ENCODE data around the gene ARL10.

ARL10 gene, protein sequence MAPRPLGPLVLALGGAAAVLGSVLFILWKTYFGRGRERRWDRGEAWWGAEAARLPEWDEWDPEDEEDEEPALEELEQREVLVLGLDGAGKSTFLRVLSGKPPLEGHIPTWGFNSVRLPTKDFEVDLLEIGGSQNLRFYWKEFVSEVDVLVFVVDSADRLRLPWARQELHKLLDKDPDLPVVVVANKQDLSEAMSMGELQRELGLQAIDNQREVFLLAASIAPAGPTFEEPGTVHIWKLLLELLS

DNA sequence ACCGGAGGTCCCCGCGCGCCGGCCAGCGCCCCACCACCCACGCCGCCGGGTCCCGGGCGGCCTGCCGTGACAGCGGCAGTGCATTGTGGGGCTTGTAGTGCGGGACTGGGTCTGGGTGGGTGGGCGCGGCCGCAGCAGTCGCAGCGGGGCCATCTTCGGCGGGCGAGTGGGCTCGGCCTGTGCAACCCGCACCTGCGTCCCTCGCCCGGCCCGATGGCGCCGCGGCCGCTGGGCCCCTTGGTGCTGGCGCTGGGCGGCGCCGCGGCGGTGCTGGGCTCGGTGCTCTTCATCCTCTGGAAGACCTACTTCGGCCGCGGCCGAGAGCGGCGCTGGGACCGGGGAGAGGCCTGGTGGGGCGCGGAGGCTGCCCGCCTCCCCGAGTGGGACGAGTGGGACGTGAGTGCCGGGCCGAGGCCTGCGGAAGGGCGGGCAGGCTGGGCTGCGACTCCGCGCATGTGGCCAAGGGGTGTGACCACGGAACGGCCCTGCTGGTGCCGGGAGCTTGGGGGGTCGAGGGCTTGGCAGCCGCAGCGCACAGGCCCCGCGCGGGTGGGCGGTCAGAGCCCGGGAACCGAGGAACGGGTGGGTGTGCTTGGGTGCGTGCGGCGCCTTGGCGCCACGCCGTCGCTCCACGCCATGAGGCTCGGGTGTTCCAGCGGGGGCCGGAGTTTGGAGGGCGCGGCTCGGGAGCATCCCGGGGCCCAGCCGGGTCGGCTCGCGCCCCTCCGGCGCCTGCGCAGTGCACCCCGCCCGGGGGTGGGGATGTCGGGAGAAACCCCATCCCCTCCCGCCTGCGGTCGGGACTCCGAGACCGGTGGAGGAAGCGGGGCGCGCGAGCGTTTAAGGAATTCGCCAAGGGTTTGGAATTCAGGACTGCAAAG lies at the start of gene ARL10:
TSS of gene ARL10 (plus strand) at position 137 of the 881 bp plus-strand sequence. CDS start at position 214, 77 bp downstream.
- no peak within 1 kb of the TSS for H3K9ac ChIP-seq (ENCODE audit: low read depth, low read length)
- peaks cover 5% of the 10 kb centered on the region; the same call in 1 of the 2 replicates for H4K20me1 ChIP-seq (ENCODE audit: insufficient read depth, low read length)
- no peaks in the 10 kb centered on the region for H3K9me3 ChIP-seq (ENCODE audit: insufficient read depth, low read length, severe bottlenecking)
- H3K4me1 ChIP-seq (ENCODE audit: insufficient read depth, low read length) = peaks cover 15% of the 10 kb centered on the region
- no peaks in the 10 kb centered on the region for H3K27me3 ChIP-seq (ENCODE audit: insufficient read depth, low read length, poor library complexity)
- no peak within 1 kb of the TSS for H3K4me3 ChIP-seq (ENCODE audit: low read depth in 1 of 2, low read length in 2 of 2)
- DNase-seq = no peak
- H3K79me2 ChIP-seq (ENCODE audit: insufficient read depth, low read length) = peaks cover 10% of the 10 kb centered on the region
- TF ChIP-seq EZH2 (IDR thresholded peaks at IDR 0.05; ENCODE audit: borderline replicate concordance, low read depth, low read length, severe bottlenecking) = no peak
- TF ChIP-seq, protein P1, sequence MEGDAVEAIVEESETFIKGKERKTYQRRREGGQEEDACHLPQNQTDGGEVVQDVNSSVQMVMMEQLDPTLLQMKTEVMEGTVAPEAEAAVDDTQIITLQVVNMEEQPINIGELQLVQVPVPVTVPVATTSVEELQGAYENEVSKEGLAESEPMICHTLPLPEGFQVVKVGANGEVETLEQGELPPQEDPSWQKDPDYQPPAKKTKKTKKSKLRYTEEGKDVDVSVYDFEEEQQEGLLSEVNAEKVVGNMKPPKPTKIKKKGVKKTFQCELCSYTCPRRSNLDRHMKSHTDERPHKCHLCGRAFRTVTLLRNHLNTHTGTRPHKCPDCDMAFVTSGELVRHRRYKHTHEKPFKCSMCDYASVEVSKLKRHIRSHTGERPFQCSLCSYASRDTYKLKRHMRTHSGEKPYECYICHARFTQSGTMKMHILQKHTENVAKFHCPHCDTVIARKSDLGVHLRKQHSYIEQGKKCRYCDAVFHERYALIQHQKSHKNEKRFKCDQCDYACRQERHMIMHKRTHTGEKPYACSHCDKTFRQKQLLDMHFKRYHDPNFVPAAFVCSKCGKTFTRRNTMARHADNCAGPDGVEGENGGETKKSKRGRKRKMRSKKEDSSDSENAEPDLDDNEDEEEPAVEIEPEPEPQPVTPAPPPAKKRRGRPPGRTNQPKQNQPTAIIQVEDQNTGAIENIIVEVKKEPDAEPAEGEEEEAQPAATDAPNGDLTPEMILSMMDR (IDR thresholded peaks at IDR 0.05; ENCODE audit: borderline replicate concordance, extremely low read depth, low read length, poor library complexity, severe bottlenecking) = no peak
- no peak within 1 kb of the TSS for H3K27ac ChIP-seq (ENCODE audit: low read length)
- no peak within 1 kb of the TSS for H3K4me2 ChIP-seq (ENCODE audit: insufficient read depth, low read length)
- H2AFZ ChIP-seq (ENCODE audit: low read depth, low read length) = no peak within 1 kb of the TSS
- H3K36me3 ChIP-seq (ENCODE audit: insufficient read depth, low read length) = peaks cover 4% of the 10 kb centered on the region; the same call in 1 of the 2 replicates
- no peak for ATAC-seq (ENCODE audit: insufficient read depth, low read depth)

DNA sequence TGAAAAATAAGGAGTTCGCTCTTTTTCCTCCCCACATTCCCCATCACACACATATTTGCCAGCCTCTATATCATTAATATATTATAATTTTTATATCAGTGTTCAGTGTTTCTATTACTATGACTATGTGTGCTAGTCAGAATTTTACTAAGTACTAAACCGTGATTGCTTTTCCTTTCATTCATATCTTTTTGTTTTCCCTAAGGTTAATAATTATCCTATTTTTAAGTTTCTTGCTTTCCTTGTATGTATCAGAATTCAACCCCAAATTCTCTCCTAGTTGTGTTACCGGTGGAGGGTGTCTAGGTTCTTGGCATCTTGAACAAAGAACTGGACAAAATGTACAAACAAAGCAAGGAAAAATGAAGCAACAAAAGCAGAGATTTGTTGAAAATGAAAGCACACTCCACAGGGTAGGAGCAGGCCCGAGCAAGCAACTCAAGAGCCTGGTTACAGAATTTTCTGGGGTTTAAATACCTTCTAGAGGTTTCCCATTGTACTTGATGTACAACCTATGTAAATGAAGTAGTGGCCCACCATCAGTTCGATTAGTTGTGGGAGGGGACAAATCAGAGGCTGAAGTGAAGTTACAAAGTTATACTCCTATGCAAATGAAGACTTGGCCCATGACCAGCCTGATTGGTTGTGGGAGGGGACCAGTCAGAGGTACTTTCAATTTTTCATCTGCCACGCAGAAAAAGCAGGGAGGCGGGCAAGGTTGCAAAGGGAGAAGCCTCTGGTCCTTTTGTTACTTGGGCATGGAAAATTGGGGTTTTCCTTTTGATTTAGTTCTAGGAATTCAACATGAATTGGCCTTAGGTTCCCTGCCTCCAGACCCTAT lies 47.5 kb upstream of the ARL10 start:
- H3K36me3 ChIP-seq (ENCODE audit: insufficient read depth, low read length) = peaks cover 25% of the 10 kb centered on the region
- ATAC-seq (ENCODE audit: insufficient read depth, low read depth) = no peak
- no peaks in the 10 kb centered on the region for H4K20me1 ChIP-seq (ENCODE audit: insufficient read depth, low read length)

GRCh38 chr5:176319827-176320554 lies 45.3 kb upstream of the ARL10 start:
- Histone ChIP-seq H3K4me3 (ENCODE audit: low read depth in 1 of 2, low read length in 2 of 2) (no peak overlapping the region), H4K20me1 (ENCODE audit: insufficient read depth, low read length) (no peaks in the 10 kb centered on the region), H2AFZ (ENCODE audit: low read depth, low read length) (no peak overlapping the region), H3K27me3 (ENCODE audit: insufficient read depth, low read length, poor library complexity) (no peaks in the 10 kb centered on the region), H3K79me2 (ENCODE audit: insufficient read depth, low read length) (no peaks in the 10 kb centered on the region), H3K4me2 (ENCODE audit: insufficient read depth, low read length) (no peak overlapping the region), H3K4me1 (ENCODE audit: insufficient read depth, low read length) (no peaks in the 10 kb centered on the region), H3K9me3 (ENCODE audit: insufficient read depth, low read length, severe bottlenecking) (no peaks in the 10 kb centered on the region), H3K9ac (ENCODE audit: low read depth, low read length) (no peak overlapping the region), H3K27ac (ENCODE audit: low read length) (no peak overlapping the region), H3K36me3 (ENCODE audit: insufficient read depth, low read length) (peaks cover 25% of the 10 kb centered on the region; the same call in 1 of the 2 replicates)
- DNase-seq (no peak), ATAC-seq (ENCODE audit: insufficient read depth, low read depth) (no peak)
- TF ChIP-seq, protein P1 (IDR thresholded peaks at IDR 0.05; ENCODE audit: borderline replicate concordance, extremely low read depth, low read length, poor library complexity, severe bottlenecking) = peak; percentile 35
- TF ChIP-seq EZH2 (IDR thresholded peaks at IDR 0.05; ENCODE audit: borderline replicate concordance, low read depth, low read length, severe bottlenecking) = no peak

More for the DNA sequence above, 47.5 kb upstream of the ARL10 start:
- no peak overlapping the region for H3K27ac ChIP-seq (ENCODE audit: low read length)
- TF ChIP-seq EZH2 (IDR thresholded peaks at IDR 0.05; ENCODE audit: borderline replicate concordance, low read depth, low read length, severe bottlenecking) = no peak
- TF ChIP-seq, protein P1 (IDR thresholded peaks at IDR 0.05; ENCODE audit: borderline replicate concordance, extremely low read depth, low read length, poor library complexity, severe bottlenecking) = no peak
- no peaks in the 10 kb centered on the region for H3K27me3 ChIP-seq (ENCODE audit: insufficient read depth, low read length, poor library complexity)
- H3K4me1 ChIP-seq (ENCODE audit: insufficient read depth, low read length) = no peaks in the 10 kb centered on the region
- no peaks in the 10 kb centered on the region for H3K9me3 ChIP-seq (ENCODE audit: insufficient read depth, low read length, severe bottlenecking)
- no peak overlapping the region for H3K4me3 ChIP-seq (ENCODE audit: low read depth in 1 of 2, low read length in 2 of 2)
- DNase-seq = no peak
- H2AFZ ChIP-seq (ENCODE audit: low read depth, low read length) = no peak overlapping the region
- H3K9ac ChIP-seq (ENCODE audit: low read depth, low read length) = no peak overlapping the region
- no peaks in the 10 kb centered on the region for H3K79me2 ChIP-seq (ENCODE audit: insufficient read depth, low read length)
- H3K4me2 ChIP-seq (ENCODE audit: insufficient read depth, low read length) = no peak overlapping the region

Measured in DND-41 (cell line).